Renal cortical epithelial cell (primary cell): ENCODE measurements around the gene COMMD8. TPM values are rescaled to one million over a fixed set of nuclear protein-coding genes. Genes with fewer than 3 reads are reported as not detected.

ENCODE experiments used
- DNase-seq: peaks from one replicate; pipeline ENCODE4 v3.0.0-alpha.2; 2011; ENCODE audit warnings: low read depth
- total RNA-seq: library from RNA; depleted of rRNA; stranded (reverse); fragments of >200 nt; gene quantifications from 2 replicates; pipeline ENCODE4 v1.2.3, GENCODE V29; 2014

The COMMD8 gene
- total RNA-seq, 1 donor from 2014 or later = 56.8 TPM

DNA sequence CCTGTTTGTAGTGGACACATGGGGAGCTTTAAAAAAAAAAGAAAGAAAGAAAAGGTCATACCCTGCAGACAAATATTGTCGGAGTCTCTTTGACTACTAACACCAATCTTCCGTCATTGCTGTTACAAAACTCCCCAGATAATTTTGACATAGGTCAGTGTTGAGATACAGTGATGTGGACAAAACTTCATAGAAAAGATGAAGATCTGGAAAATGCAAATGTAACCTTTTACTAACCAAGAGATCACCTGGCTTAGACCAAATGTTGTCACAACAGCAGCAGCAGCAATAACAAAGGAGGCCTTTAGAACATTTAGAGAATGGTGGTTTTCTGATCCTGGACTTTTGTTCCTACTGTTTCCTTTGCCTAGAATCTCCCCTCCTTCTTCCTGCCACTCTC is 8.1 kb upstream of the COMMD8 start:
- DNase-seq = no peak

DNA sequence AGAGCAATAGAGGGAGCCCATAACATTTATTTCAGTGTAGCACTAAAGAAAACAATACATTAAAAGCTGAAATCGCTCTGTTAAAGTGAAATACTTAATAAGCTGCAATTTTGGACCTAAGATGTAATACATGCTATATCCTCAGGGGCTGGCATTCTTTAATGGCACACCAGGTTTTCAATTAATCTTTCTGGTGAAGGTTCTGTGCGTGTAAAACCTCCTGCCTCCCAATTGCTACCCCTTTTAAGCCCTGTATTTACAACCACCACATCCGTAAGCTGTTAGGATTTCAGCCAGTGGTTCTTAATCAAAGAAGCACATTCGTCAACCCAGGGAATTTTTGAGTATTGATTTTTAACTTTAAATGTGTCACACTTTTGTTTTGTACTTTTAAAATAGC is 7.6 kb upstream of the COMMD8 start:
- no peak for DNase-seq

DNA sequence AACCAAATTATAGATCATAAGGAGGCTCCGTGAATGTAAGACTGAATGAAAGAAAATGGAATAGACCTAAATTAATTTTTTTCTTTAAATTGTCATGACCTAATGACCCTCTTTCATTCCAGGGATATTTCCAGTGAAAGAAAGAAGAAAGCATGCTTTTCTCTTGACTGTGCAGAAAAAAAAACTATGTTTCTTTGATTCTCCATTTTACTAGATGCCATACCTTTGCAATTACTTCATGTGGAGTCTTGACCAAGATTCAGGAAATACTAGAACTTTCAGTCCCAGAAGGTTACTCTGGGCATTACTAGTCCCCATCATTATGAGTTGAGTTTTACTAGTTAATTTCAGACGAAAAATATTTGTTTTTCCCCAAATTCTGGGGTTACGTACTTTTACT is 6.4 kb upstream of the COMMD8 start:
- no peak for DNase-seq

DNA sequence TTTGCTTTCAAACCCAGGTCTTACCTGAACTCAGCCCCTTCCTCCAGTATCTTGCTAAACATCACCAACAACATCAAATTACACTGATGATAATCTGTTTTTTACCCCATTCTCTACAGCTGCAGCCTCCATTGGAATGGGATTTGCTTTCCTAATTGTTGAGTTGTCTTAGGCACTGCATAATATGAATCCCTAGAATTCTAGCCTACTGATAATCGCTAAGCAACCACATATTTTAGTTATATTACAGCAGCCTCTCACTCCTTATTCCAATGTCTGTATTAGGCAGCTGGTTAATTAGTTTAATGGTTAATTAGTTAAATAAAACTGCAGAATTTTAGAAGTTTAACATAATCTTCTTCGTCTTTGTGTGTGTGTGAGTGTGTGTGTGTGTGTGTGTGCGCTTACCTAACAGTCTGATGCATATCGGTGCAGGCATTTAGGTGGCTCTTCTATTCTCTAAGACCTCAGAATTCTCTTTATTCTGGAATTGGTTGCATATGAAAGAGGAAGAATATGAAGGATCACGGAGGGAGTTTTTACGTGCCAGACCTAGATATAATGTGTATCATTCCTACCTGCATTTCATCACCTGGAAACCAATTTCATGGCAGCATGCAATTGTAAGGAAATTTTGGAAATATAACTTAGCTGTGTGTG is 5.3 kb upstream of the COMMD8 start:
- DNase-seq = no peak

DNA sequence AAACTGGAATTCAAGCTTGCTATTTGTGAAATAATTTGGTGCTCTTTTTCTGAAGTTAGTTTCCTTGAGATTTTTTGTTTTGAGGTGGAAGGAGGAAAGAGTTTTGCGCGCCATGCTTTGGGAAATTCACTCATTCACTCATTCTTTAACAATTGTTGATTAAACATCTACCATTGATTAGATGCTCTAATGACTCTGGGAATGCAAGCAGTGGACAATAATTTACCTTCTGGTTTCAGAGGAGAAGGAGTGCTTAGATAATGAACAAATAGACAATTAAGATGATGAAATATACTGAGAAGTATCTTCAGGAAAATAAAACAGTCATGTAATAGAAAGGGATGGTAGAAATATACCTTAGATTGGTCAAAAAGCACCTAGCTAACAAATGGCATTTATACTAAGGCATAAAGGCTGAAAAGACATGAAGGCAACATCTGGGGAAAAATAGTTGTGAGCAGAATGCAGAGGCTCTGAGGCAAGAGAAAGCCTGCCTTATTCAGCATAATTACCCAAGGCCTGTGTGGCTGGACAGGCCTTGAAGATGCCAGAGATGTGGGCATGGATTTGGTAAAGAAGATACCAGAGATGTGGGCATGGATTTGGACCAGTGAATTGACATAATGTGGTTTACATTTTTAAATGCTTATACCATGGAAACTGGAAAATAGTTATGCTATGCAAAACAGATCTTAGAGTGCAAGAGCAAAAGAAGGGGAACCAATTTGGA is 2.7 kb upstream of the COMMD8 start:
- peak; percentile 90 for DNase-seq

DNA sequence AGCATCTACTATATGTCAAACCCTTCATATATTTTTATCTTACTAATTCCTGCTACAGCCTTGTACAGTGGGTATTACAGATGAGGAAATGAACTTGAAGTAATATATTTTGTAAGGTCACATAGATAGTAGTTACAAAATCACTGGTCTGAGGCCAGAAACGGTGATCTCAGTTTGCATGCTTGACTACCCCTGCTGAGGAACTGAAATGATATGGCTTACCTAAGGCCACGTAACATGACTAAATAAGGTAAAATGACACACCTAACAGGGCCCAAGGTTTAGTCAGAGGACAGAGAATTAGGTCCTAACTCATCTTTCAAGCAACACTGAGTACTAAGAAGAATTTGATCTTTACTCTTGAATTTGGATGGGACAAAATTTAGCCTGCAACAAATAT is 1.5 kb upstream of the COMMD8 start:
- DNase-seq = peak; percentile 83

DNA sequence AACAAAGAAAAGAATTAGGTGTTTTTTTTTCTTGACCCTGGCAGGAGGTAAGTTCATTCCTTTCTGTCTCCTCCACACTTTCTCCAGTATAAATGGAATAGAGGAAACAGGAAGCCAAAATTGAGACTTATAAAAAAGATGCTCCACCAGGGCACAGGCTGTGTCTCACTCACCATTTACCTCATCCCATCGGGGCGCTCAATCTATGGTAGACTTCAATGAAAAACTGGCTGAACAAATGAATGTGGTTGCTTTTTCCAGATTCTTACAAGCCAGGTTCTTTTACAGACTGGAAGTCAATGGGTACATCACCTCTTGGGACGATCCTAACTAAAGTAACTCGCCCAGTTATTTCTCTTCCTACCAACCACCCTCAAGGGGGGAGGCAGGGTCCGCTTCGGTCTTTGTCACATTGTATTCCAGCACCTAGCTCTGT is 685 bp downstream of the COMMD8 start:
- no peak for DNase-seq

- no peak for DNase-seq
Observed at GRCh38 chr4:47451657-47452056, 11.8 kb downstream of the COMMD8 start.

GRCh38 chr4:47444031-47444430 is 19.5 kb downstream of the COMMD8 start:
- no peak for DNase-seq

GRCh38 chr4:47442980-47443379 is 20.5 kb downstream of the COMMD8 start:
- DNase-seq = no peak

DNA sequence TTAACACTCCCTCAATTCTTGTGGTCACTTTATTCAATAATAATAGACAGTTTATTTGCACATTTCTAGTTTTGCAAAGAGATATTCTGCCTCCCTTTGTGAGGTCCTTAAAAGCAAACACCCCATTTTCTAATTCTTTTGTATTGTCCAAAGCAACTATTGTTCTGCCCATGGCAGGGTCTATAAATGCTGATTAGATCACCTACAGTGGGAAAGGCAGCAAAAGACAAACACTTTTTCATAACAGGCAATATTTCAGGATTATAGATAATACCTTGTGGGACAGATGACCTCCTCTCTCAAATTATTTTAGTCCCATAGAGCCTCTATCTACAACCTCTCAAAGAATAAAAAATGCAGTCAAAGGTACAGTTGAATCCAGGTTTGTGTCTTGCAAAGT is 28.6 kb downstream of the COMMD8 start:
- DNase-seq = no peak

GRCh38 chr4:47432749-47433148 is 30.8 kb downstream of the COMMD8 start:
- no peak for DNase-seq

DNA sequence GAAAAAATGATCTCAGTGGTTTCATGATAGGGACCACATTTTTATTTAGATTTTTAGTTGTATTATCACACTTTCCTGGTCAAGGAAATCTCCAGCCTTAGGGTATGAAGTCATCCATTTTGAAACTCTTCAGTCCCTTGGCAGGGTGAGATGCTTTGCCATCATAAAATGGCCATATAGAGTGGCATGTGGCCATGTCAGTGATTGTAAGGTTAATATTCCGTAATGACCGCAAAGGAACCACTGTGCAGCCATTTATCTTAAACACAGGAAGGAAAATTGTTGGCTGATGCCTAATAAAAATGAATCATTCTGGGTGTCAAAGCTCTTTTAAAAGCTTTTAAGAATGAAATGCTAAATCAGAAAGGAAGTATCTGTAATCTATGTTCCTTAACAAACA is 35.6 kb downstream of the COMMD8 start:
- no peak for DNase-seq

DNA sequence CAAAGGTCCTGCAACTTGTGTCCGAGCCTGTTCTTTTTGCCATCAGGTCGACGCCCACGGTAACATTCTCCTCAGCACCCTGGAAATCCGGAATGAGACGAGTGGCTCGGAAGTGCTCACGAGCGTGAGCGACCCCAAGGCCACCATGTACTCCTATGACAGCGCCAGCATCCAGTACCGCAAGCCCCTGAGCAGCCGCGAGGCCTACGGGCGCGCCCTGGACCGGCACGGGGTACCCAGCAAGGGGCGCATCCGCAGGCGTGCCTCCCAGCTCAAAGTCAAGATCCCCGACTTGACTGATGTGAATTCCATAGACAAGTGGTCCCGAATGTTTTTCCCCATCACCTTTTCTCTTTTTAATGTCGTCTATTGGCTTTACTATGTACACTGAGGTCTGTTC is 37.9 kb downstream of the COMMD8 start:
- no peak for DNase-seq

DNA sequence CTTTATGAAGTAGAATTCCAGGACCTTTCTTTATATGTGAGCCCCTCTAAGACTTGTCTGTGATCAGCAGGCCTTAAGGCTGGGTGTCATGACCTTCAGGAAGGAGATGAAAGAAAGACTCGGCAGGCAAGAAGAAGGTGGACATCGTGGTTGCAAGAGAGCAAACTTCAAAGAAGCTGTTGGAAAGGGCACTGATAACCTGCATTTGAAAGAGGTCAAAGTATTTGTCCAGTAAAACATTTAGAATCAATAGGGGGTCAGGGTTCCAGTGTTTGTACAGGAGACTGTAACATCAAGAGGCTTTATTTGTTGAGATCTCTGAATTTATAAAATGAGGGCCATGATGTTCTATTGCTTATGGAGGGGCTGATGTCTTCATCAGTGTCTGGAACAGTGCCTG is 44.2 kb downstream of the COMMD8 start:
- DNase-seq = no peak

- DNase-seq = no peak
Observed at GRCh38 chr4:47418147-47418546, 45.4 kb downstream of the COMMD8 start.

DNA sequence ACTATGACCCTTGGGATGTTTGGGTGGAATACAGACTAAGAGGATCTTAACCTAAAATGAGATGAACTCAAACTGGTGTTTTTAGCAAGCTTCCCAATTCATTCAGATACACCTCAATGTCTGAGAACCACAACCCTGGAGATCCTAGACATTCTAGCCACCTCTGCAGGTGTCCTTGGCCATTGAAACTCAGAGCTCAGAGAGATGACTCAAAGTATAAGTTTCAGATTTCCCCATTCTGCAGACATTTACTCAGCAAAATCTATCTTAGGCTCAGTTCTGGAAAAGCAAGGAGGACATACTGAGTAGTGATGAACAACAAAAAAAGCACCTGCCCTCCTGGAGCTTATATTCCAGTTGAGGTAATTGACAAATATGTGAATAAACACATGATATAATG is 47.8 kb downstream of the COMMD8 start:
- no peak for DNase-seq

DNA sequence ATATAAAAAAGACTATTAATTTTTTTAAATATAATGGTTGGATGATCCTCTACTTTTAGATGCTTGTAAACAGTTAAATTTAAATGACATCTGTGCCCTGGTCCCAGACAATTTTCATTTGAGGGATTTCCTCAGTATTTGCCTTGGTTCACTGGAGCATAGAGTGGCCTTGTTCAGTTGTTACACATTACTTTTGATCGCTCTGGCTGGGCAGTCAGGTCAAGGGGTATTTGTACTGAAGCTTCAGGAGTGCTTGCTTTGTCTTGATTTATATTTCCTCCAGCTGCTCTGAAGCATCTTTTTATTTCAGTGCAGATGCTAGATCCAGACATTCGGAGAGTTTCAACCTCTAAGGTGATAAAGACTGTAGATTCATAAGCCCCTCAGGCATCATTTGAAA is 50.0 kb downstream of the COMMD8 start:
- DNase-seq = peak; percentile 68

- peak; percentile 30 for DNase-seq
Observed at GRCh38 chr4:47410271-47410670, 53.2 kb downstream of the COMMD8 start.

DNA sequence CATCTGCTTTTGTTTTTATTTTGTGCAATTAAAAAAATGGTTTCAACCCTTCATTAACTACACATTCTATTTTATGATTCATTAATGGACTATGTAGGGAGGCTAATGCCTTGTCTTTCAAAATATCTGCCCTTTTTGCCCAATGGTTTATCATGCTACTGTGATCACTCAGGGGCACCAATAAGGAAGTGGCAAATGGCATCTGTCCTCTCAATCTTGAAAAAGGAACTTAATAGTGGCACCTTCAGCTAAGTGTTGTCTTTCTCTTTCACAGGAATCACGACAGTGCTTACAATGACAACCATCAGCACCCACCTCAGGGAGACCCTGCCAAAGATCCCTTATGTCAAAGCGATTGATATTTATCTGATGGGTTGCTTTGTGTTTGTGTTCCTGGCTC is 57.1 kb downstream of the COMMD8 start:
- DNase-seq = no peak
